ENCODE results near the gene ABCA7.
A peak's percentile ranks its signal among the peaks of the same experiment; 100 is the strongest.

ABCA7 gene

DNA sequence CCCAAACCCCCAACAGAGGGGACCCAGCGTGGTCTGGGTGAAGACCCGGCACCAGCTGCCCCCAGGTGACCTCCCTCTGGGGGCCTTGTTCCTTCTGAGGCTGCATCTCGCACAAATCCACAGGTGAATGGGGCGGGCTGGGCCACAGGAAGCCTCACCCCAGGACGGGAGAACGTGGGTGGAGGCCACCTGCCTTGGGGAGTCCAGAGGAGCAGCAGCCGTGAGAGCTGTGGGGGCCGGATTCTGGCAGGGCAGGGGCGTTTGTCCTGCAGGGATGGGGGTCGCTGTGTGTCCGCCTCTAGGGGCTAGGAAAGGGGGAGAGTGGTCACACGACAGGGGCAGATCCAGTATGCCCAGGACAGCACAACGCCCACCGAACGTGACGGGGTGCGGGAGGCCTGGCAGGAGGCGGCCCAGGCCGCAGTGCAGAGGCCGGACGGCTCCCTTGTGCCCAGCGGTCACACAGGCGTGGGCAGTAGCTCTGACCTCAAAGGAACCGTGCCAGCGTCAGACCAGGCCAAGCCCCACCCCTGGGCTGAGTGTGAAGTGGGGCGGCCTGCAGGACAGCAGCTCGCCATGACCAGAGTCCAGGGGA, 48.6 kb downstream of the ABCA7 start:
- Mint-ChIP-seq H3K36me3 (peaks cover 100% of the 10 kb centered on the region), H3K27ac (peak overlapping the region; percentile 94), H3K4me3 (peak overlapping the region; percentile 30), H3K4me1 (peaks cover 48% of the 10 kb centered on the region), H3K9me3 (no peaks in the 10 kb centered on the region)
- DNase-seq (ENCODE audit: low spot score in 2 of 2) (no peak), ATAC-seq (peak; percentile 6)

GRCh38 chr19:1089126-1089771, 49.3 kb downstream of the ABCA7 start:
- H3K27ac Mint-ChIP-seq: peak overlapping the region; percentile 94
- peaks cover 53% of the 10 kb centered on the region for H3K4me1 Mint-ChIP-seq
- H3K9me3 Mint-ChIP-seq: no peaks in the 10 kb centered on the region
- no peak for DNase-seq (ENCODE audit: low spot score in 2 of 2)
- ATAC-seq: no peak
- no peak overlapping the region for H3K4me3 Mint-ChIP-seq
- H3K36me3 Mint-ChIP-seq: peaks cover 97% of the 10 kb centered on the region

DNA sequence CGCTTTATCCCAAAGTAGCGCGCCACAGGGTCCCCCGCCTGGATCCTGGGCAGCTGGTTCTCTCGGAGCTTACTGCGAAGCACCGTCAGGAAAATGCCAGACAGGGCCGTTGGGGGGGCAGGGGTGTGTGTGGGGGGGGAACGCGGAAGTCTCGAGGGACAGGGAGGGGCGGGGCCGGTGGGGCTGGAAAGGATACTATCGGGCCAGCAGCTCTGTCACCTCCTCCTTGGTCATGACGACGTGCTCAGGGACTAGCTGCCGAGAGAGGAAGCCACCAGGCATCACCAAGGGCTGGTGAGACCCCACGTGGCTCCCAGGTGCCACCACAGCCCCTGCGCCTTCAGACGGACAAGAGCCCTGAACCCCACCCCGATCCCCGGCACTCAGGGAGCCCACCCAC, 50.0 kb downstream of the ABCA7 start:
- H3K4me1 Mint-ChIP-seq: peaks cover 56% of the 10 kb centered on the region
- H3K27ac Mint-ChIP-seq: peak overlapping the region; percentile 94
- DNase-seq (ENCODE audit: low spot score in 2 of 2): no peak
- H3K4me3 Mint-ChIP-seq: no peak overlapping the region
- peak; percentile 52 for ATAC-seq
- H3K36me3 Mint-ChIP-seq: peaks cover 96% of the 10 kb centered on the region
- no peaks in the 10 kb centered on the region for H3K9me3 Mint-ChIP-seq

GRCh38 chr19:1090731-1091543, 51.0 kb downstream of the ABCA7 start:
- Mint-ChIP-seq H3K27ac (peak overlapping the region; percentile 78), H3K4me1 (peaks cover 58% of the 10 kb centered on the region), H3K36me3 (peaks cover 95% of the 10 kb centered on the region), H3K9me3 (no peaks in the 10 kb centered on the region), H3K4me3 (peak overlapping the region; percentile 40)
- no peak for DNase-seq (ENCODE audit: low spot score in 2 of 2)
- peak; percentile 19 for ATAC-seq

DNA sequence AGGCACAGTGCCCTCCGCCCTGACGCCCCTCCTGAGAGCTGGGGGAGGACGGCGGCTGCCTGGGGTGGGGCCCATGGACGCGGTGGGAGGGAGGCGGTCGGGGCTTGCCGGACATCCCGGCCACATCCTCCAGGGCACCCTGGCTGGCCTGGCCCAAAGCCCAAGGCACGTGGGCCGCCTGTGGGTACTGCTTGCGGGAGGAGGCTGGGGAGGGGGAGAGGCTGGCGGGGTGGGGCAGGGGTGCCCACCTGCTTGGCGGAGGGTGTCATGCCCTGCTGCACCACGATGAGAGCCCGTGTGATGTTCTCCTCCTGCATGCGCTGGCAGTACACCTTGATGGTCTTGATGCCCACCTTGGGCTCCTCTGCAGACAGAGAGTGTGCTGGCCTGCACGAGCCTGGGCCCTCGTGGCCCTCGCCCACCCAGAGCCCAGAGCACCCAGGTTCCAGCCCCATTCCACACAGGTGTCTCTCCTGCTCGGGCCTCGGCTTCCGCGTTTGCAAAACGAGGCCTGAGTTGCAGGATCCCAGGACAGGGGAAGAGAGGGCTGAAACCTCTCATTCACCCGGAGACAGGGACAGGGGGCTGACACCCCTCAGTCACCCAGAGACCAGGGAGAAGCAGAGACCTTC, 51.8 kb downstream of the ABCA7 start:
- Mint-ChIP-seq H3K4me3 (peak overlapping the region; percentile 40), H3K36me3 (peaks cover 87% of the 10 kb centered on the region), H3K4me1 (peaks cover 65% of the 10 kb centered on the region), H3K27ac (peak overlapping the region; percentile 78), H3K9me3 (no peaks in the 10 kb centered on the region)
- DNase-seq (ENCODE audit: low spot score in 2 of 2) (no peak), ATAC-seq (no peak)

DNA sequence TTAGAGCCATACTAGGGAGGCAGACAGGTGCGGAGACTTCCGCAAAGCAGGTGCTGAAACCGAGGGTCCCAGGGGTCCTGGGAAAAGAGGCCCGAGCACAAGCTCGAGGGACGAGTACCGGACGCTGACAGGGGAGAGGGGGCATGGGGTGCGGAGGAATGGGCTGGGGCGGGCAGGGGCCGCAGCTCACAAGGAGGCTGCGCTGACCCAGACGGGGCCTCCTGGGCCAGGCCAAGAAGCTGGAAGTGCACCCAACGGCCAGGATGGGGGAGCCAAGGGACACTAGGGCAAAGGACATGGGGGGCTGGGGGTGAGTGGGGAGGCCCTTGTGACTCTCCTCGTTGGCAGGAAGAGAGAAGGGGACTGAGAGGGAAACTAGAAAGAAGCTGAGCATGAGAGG, 53.4 kb downstream of the ABCA7 start:
- Mint-ChIP-seq H3K27ac (peak overlapping the region; percentile 94), H3K9me3 (no peaks in the 10 kb centered on the region), H3K4me3 (peak overlapping the region; percentile 87)

DNA sequence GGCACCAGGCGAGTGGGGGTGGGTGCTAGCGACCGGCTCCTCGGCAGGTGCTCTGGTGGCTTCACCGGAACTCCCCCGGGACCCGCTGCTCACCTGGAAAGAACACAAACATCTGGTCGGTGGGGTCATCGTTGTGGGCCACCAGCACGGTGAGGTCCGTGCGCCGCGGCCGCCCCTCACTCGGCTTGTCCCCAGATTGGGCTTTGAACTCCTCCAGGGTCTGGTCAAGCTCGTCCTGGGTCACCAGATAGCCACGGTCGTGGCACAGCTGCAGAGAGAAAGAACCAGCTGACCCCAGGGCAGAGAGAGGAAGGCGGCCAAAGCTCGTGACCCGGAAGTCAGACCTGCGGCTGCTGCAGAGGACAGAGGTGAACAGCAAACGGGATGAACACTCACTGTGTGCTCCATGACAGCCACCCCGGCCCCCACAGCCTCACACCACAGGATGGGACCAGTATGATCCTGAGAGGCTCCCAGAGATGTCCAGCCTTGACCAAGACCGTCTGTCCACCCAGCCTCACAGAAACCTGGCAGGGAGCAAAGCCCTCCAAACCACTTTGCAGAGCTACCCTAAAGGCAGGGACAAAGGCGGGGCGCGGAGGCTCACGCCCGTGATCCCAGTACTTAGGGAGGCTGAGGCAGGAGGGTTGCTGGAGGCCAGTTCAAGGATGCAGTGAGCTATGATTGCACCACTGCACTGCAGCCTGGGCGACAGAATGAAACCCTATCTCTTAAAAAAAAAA, 54.1 kb downstream of the ABCA7 start:
- H3K4me1 Mint-ChIP-seq: peaks cover 62% of the 10 kb centered on the region
- peak overlapping the region; percentile 94 for H3K27ac Mint-ChIP-seq
- peak overlapping the region; percentile 87 for H3K4me3 Mint-ChIP-seq
- no peaks in the 10 kb centered on the region for H3K9me3 Mint-ChIP-seq
- peaks cover 76% of the 10 kb centered on the region for H3K36me3 Mint-ChIP-seq
- DNase-seq (ENCODE audit: low spot score in 2 of 2) (no peak), ATAC-seq (no peak)

More for the DNA sequence above, 53.4 kb downstream of the ABCA7 start:
- Mint-ChIP-seq H3K36me3 (peaks cover 76% of the 10 kb centered on the region), H3K4me1 (peaks cover 62% of the 10 kb centered on the region)
- no peak for DNase-seq (ENCODE audit: low spot score in 2 of 2)
- no peak for ATAC-seq

GRCh38 chr19:1094655-1094977, 54.7 kb downstream of the ABCA7 start:
- Mint-ChIP-seq H3K4me1 (peaks cover 63% of the 10 kb centered on the region), H3K4me3 (peak overlapping the region; percentile 87), H3K9me3 (no peaks in the 10 kb centered on the region), H3K36me3 (peaks cover 76% of the 10 kb centered on the region), H3K27ac (peak overlapping the region; percentile 94)
- ATAC-seq: peak; percentile 1
- no peak for DNase-seq (ENCODE audit: low spot score in 2 of 2)

- peak within 1 kb of the TSS; percentile 87 for H3K4me3 Mint-ChIP-seq
- peaks cover 68% of the 10 kb centered on the region for H3K4me1 Mint-ChIP-seq
- peak within 1 kb of the TSS; percentile 94 for H3K27ac Mint-ChIP-seq
- DNase-seq (ENCODE audit: low spot score in 2 of 2) (peak; percentile 99 to 100), ATAC-seq (peak; percentile 92)
- H3K36me3 Mint-ChIP-seq: peaks cover 73% of the 10 kb centered on the region
- H3K9me3 Mint-ChIP-seq: no peaks in the 10 kb centered on the region
Observed at GRCh38 chr19:1094978-1095701, 55.2 kb downstream of the ABCA7 start, which contains the start of gene POLR2E. TSS of gene POLR2E (minus strand) at chr19:1095375. CDS start at chr19:1095315, 60 bp downstream.

DNA sequence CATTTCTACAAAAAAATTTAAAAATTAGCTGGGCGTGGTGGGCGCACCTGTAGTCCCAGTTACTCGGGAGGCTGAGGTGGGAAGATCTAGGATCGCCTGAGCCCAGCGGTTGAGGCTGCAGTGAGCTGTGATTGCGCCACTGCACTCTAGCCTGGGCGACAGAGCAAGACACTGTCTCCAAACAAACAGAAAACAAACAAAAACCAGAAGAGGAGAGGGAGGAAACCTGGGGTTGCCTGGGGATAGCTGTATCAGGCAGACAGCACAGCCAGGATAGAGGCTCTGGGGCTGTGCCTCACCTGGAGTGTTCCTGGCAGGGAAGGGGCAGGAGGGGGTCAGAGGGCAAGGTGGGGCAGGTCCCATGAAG, 57.9 kb downstream of the ABCA7 start:
- no peak for DNase-seq (ENCODE audit: low spot score in 2 of 2)

DNA sequence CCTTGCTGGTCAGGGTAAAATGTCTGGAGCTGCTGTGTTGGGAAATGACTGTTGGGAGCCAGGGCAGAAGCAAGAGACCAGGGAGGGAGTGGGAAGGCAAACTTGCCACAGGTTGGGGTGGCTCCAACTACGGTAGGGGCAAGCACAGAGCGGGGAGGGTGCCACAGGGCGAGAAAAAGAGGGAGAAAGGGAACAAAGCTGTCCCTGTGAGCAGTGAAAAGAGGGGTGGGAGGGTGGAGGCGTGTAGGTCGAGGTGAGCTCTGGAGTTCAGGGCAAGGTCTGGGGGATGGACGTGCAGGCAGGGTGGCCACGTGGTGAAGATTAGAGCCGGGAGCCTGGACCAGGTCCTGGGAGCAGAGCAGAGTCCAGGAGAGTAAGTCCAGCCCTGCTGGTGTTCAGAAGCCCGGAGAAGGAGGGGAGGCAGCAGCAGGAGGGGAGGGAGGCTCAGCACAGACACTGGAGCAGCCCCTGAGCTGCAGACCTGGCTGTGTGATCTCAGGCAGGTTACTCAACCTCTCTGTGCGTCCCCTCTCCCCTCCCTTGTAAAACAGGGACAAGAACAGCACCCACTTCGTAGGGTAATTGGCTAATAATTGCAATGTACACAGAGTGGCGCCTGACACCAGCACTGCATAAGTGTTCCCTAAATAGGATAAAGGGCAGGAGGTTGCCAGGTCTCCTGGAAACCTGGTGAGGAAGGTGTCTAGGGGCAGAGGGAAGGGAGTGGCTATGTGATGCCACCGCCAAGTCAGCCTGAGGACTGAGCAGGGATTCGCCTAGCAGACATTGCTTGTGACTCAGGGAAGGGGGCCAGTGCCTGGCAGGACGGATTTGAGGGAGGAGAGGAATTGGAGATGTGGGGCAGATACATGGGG, 58.5 kb downstream of the ABCA7 start:
- peak overlapping the region; percentile 34 for H3K4me3 Mint-ChIP-seq

More for the DNA sequence above, 57.9 kb downstream of the ABCA7 start:
- Mint-ChIP-seq H3K9me3 (no peaks in the 10 kb centered on the region), H3K27ac (peak overlapping the region; percentile 89), H3K4me1 (peaks cover 77% of the 10 kb centered on the region), H3K36me3 (peaks cover 67% of the 10 kb centered on the region), H3K4me3 (peak overlapping the region; percentile 34)
- no peak for ATAC-seq

GRCh38 chr19:1101337-1101698, 61.4 kb downstream of the ABCA7 start:
- H3K36me3 Mint-ChIP-seq: peaks cover 66% of the 10 kb centered on the region
- peak overlapping the region; percentile 94 for H3K27ac Mint-ChIP-seq
- no peaks in the 10 kb centered on the region for H3K9me3 Mint-ChIP-seq
- ATAC-seq: no peak
- DNase-seq (ENCODE audit: low spot score in 2 of 2): no peak
- H3K4me3 Mint-ChIP-seq: peak overlapping the region; percentile 75
- H3K4me1 Mint-ChIP-seq: peaks cover 54% of the 10 kb centered on the region

More for the DNA sequence above, 58.5 kb downstream of the ABCA7 start:
- no peaks in the 10 kb centered on the region for H3K9me3 Mint-ChIP-seq
- ATAC-seq (no peak), DNase-seq (ENCODE audit: low spot score in 2 of 2) (no peak)
- H3K4me1 Mint-ChIP-seq: peaks cover 81% of the 10 kb centered on the region
- peaks cover 67% of the 10 kb centered on the region for H3K36me3 Mint-ChIP-seq
- H3K27ac Mint-ChIP-seq: peak overlapping the region; percentile 89

- Mint-ChIP-seq H3K4me3 (peak overlapping the region; percentile 75), H3K9me3 (no peaks in the 10 kb centered on the region), H3K4me1 (peaks cover 50% of the 10 kb centered on the region), H3K27ac (peak overlapping the region; percentile 94), H3K36me3 (peaks cover 79% of the 10 kb centered on the region)
- DNase-seq (ENCODE audit: low spot score in 2 of 2): peak; percentile 68 to 91
- peak; percentile 73 for ATAC-seq
Observed at GRCh38 chr19:1102407-1103131, 62.7 kb downstream of the ABCA7 start.

Measured in stimulated activated effector memory CD8-positive, alpha-beta T cell treated with anti-CD3 and anti-CD28 coated beads, Interleukin-12 subunit alpha, Interleukin-12 subunit beta, amount 100 ng/mL, for 72 hours (primary cell).